HepG2 (cell line): ENCODE data around the gene EIF4G3. TPM values are rescaled to one million over a fixed set of nuclear protein-coding genes. Genes with fewer than 3 reads are reported as not detected.

ENCODE experiments used
- BHLHE40 ChIP-seq: IDR thresholded peaks from 2 replicates; pipeline ENCODE4 v1.6.1; 2011; ENCODE audit warnings: low read length, improper control_type of control experiment
- RAD21 ChIP-seq: fragments of 450-650 bp; formaldehyde crosslinking; IDR thresholded peaks from 2 replicates; pipeline ENCODE4 v1.5.0; 2020; ENCODE audit warnings: mild to moderate bottlenecking
- SMAD3 ChIP-seq: sonication (generic); formaldehyde crosslinking; IDR thresholded peaks from 2 replicates; pipeline ENCODE4 v1.4.0; 2020; ENCODE audit warnings: missing genetic modification reagents
- SMC3 ChIP-seq: IDR thresholded peaks from 2 replicates; pipeline ENCODE4 v1.6.1; 2011; ENCODE audit warnings: low read length, improper control_type of control experiment
- ZNF180 ChIP-seq: sonication (generic); formaldehyde crosslinking; IDR thresholded peaks from 2 replicates; pipeline ENCODE4 v1.4.0; 2020; ENCODE audit warnings: low read depth, missing genetic modification reagents, borderline replicate concordance
- ZNF7 ChIP-seq: IDR thresholded peaks from 2 replicates; pipeline ENCODE4 v1.6.1; 2016; ENCODE audit warnings: missing biosample characterization, missing genetic modification reagents
- polyA plus RNA-seq, 8 experiments: library from polyadenylated mRNA; depleted of rRNA in 3 of 8; stranded (reverse) in 7 of 8; unstranded in 1 of 8; fragments of >200 nt; fragmentation: Illumina TruSeq in 4 of 8; extraction: Trizol in 4 of 8; gene quantifications; 2 replicates each; pipeline versions ENCODE4 v1.2.1 to v1.2.3, GENCODE V29; 2011 to 2016; ENCODE audit warnings: low read depth in 4 of 8, missing spikeins in 1 of 8, mixed read lengths in 1 of 8; ENCODE audit not compliant: insufficient read depth in 1 of 8
- total RNA-seq, 5 experiments: library from RNA; depleted of rRNA; stranded (reverse); fragments of >200 nt; fragmentation: Illumina TruSeq; extraction: Trizol; gene quantifications; 2 replicates each; pipeline ENCODE4 v1.2.3, GENCODE V29; 2016; ENCODE audit warnings: low read depth in 1 of 5
- TF ChIP-seq, protein P1 (sequence below): sonication (generic); formaldehyde crosslinking; IDR thresholded peaks from 2 replicates; pipeline ENCODE4 v1.4.0; 2020; ENCODE audit warnings: missing genetic modification reagents
- TF ChIP-seq, protein P2 (sequence below): sonication (generic); formaldehyde crosslinking; IDR thresholded peaks from 2 replicates; pipeline ENCODE4 v1.5.0; 2020; ENCODE audit warnings: missing genetic modification reagents

The EIF4G3 gene
- total and polyA plus RNA-seq, 2 of the 13 experiments (the other 11 are each of a cell fraction or from before 2014, with no cell fraction given), result 22.2 to 27.6 TPM

DNA sequence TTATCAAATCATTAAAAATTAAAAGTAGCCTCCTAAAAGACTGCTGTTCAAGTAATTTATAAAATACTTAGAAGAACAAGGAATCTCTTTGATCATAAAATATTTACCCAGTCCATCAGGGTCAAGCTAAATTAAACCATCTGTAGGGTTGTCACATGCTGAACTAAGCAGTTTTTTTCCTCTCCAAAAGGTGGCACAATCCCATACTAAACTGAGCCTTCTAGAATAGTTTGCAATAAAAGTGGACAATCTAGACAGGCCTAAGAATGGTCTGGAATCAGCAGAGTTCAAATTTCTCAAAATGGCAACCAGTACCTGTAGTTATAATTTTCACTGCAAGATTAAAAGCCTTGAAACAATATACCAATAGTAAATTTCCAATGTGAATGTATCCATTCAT lies 194.8 kb downstream of the EIF4G3 start (continued):
- TF ChIP-seq, protein P1, sequence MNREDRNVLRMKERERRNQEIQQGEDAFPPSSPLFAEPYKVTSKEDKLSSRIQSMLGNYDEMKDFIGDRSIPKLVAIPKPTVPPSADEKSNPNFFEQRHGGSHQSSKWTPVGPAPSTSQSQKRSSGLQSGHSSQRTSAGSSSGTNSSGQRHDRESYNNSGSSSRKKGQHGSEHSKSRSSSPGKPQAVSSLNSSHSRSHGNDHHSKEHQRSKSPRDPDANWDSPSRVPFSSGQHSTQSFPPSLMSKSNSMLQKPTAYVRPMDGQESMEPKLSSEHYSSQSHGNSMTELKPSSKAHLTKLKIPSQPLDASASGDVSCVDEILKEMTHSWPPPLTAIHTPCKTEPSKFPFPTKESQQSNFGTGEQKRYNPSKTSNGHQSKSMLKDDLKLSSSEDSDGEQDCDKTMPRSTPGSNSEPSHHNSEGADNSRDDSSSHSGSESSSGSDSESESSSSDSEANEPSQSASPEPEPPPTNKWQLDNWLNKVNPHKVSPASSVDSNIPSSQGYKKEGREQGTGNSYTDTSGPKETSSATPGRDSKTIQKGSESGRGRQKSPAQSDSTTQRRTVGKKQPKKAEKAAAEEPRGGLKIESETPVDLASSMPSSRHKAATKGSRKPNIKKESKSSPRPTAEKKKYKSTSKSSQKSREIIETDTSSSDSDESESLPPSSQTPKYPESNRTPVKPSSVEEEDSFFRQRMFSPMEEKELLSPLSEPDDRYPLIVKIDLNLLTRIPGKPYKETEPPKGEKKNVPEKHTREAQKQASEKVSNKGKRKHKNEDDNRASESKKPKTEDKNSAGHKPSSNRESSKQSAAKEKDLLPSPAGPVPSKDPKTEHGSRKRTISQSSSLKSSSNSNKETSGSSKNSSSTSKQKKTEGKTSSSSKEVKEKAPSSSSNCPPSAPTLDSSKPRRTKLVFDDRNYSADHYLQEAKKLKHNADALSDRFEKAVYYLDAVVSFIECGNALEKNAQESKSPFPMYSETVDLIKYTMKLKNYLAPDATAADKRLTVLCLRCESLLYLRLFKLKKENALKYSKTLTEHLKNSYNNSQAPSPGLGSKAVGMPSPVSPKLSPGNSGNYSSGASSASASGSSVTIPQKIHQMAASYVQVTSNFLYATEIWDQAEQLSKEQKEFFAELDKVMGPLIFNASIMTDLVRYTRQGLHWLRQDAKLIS (CRISPR knock-in tag), result no peak
- TF ChIP-seq SMC3 (no peak; the same call in 1 of the 2 replicates), SMAD3 (CRISPR knock-in tag) (no peak), ZNF7 (CRISPR knock-in tag) (peak; percentile 17; the same call in 1 of the 2 replicates), BHLHE40 (no peak), RAD21 (CRISPR knock-in tag) (0 out of 2 replicates have a peak, but pooled peaks have one; percentile 25), ZNF180 (CRISPR knock-in tag) (no peak)
- TF ChIP-seq, protein P2, sequence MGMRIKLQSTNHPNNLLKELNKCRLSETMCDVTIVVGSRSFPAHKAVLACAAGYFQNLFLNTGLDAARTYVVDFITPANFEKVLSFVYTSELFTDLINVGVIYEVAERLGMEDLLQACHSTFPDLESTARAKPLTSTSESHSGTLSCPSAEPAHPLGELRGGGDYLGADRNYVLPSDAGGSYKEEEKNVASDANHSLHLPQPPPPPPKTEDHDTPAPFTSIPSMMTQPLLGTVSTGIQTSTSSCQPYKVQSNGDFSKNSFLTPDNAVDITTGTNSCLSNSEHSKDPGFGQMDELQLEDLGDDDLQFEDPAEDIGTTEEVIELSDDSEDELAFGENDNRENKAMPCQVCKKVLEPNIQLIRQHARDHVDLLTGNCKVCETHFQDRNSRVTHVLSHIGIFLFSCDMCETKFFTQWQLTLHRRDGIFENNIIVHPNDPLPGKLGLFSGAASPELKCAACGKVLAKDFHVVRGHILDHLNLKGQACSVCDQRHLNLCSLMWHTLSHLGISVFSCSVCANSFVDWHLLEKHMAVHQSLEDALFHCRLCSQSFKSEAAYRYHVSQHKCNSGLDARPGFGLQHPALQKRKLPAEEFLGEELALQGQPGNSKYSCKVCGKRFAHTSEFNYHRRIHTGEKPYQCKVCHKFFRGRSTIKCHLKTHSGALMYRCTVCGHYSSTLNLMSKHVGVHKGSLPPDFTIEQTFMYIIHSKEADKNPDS (CRISPR knock-in tag), result no peak
